ENCODE results near the gene MAGI1.

Gene MAGI1

GRCh38 chr3:65717676-65718346 lies 320.9 kb downstream of the MAGI1 start:
- no peaks in the 10 kb centered on the region for H3K4me1 Mint-ChIP-seq
- ATAC-seq: no peak
- H3K9me3 Mint-ChIP-seq: peaks cover 3% of the 10 kb centered on the region
- H3K27ac Mint-ChIP-seq: no peak overlapping the region
- no peaks in the 10 kb centered on the region for H3K36me3 Mint-ChIP-seq
- H3K27me3 Mint-ChIP-seq: no peaks in the 10 kb centered on the region
- H3K4me3 Mint-ChIP-seq: no peak overlapping the region

- ATAC-seq: no peak
- H3K9me3 Mint-ChIP-seq: no peaks in the 10 kb centered on the region
- no peaks in the 10 kb centered on the region for H3K36me3 Mint-ChIP-seq
- no peak overlapping the region for H3K4me3 Mint-ChIP-seq
- no peaks in the 10 kb centered on the region for H3K4me1 Mint-ChIP-seq
- H3K27me3 Mint-ChIP-seq: no peaks in the 10 kb centered on the region
- H3K27ac Mint-ChIP-seq: no peak overlapping the region
Measured at GRCh38 chr3:65716071-65716751, 322.5 kb downstream of the MAGI1 start.

- ATAC-seq: no peak
- Mint-ChIP-seq H3K4me3 (no peak overlapping the region), H3K27me3 (no peaks in the 10 kb centered on the region), H3K4me1 (no peaks in the 10 kb centered on the region), H3K9me3 (peaks cover 3% of the 10 kb centered on the region), H3K36me3 (no peaks in the 10 kb centered on the region), H3K27ac (no peak overlapping the region)
Measured at GRCh38 chr3:65714134-65714533, 324.6 kb downstream of the MAGI1 start.

- Mint-ChIP-seq H3K27me3 (no peaks in the 10 kb centered on the region), H3K27ac (no peak overlapping the region), H3K36me3 (no peaks in the 10 kb centered on the region), H3K9me3 (peaks cover 3% of the 10 kb centered on the region), H3K4me1 (no peaks in the 10 kb centered on the region), H3K4me3 (no peak overlapping the region)
- ATAC-seq: no peak
Measured at GRCh38 chr3:65713016-65713415, 325.7 kb downstream of the MAGI1 start.

GRCh38 chr3:65712140-65712539 lies 326.6 kb downstream of the MAGI1 start:
- Mint-ChIP-seq H3K36me3 (no peaks in the 10 kb centered on the region), H3K27ac (no peak overlapping the region), H3K27me3 (no peaks in the 10 kb centered on the region), H3K4me3 (no peak overlapping the region), H3K4me1 (no peaks in the 10 kb centered on the region), H3K9me3 (peaks cover 3% of the 10 kb centered on the region)
- no peak for ATAC-seq

- Mint-ChIP-seq H3K4me1 (no peaks in the 10 kb centered on the region), H3K9me3 (peaks cover 3% of the 10 kb centered on the region), H3K4me3 (no peak overlapping the region), H3K27ac (no peak overlapping the region), H3K36me3 (no peaks in the 10 kb centered on the region), H3K27me3 (no peaks in the 10 kb centered on the region)
- no peak for ATAC-seq
Measured at GRCh38 chr3:65706776-65707568, 331.7 kb downstream of the MAGI1 start.

GRCh38 chr3:65706301-65706700 lies 332.4 kb downstream of the MAGI1 start:
- Mint-ChIP-seq H3K36me3 (no peaks in the 10 kb centered on the region), H3K9me3 (peaks cover 3% of the 10 kb centered on the region), H3K27ac (no peak overlapping the region), H3K4me3 (no peak overlapping the region), H3K4me1 (no peaks in the 10 kb centered on the region), H3K27me3 (no peaks in the 10 kb centered on the region)
- no peak for ATAC-seq

GRCh38 chr3:65703820-65704219 lies 334.9 kb downstream of the MAGI1 start:
- no peaks in the 10 kb centered on the region for H3K36me3 Mint-ChIP-seq
- H3K27me3 Mint-ChIP-seq: no peaks in the 10 kb centered on the region
- no peaks in the 10 kb centered on the region for H3K4me1 Mint-ChIP-seq
- no peaks in the 10 kb centered on the region for H3K9me3 Mint-ChIP-seq
- no peak for ATAC-seq
- no peak overlapping the region for H3K27ac Mint-ChIP-seq
- H3K4me3 Mint-ChIP-seq: no peak overlapping the region

GRCh38 chr3:65703026-65703425 lies 335.7 kb downstream of the MAGI1 start:
- no peaks in the 10 kb centered on the region for H3K27me3 Mint-ChIP-seq
- H3K4me1 Mint-ChIP-seq: no peaks in the 10 kb centered on the region
- no peak overlapping the region for H3K27ac Mint-ChIP-seq
- no peak for ATAC-seq
- H3K9me3 Mint-ChIP-seq: no peaks in the 10 kb centered on the region
- no peak overlapping the region for H3K4me3 Mint-ChIP-seq
- no peaks in the 10 kb centered on the region for H3K36me3 Mint-ChIP-seq

- Mint-ChIP-seq H3K4me1 (no peaks in the 10 kb centered on the region), H3K27ac (no peak overlapping the region), H3K36me3 (no peaks in the 10 kb centered on the region), H3K27me3 (no peaks in the 10 kb centered on the region), H3K4me3 (no peak overlapping the region), H3K9me3 (no peaks in the 10 kb centered on the region)
- no peak for ATAC-seq
Measured at GRCh38 chr3:65702202-65702601, 336.5 kb downstream of the MAGI1 start.

- Mint-ChIP-seq H3K9me3 (no peaks in the 10 kb centered on the region), H3K4me3 (no peak overlapping the region), H3K36me3 (no peaks in the 10 kb centered on the region), H3K4me1 (no peaks in the 10 kb centered on the region), H3K27ac (no peak overlapping the region), H3K27me3 (no peaks in the 10 kb centered on the region)
- ATAC-seq: no peak
Measured at GRCh38 chr3:65701516-65701915, 337.2 kb downstream of the MAGI1 start.

- no peak for ATAC-seq
- Mint-ChIP-seq H3K9me3 (no peaks in the 10 kb centered on the region), H3K27ac (no peak overlapping the region), H3K36me3 (no peaks in the 10 kb centered on the region), H3K27me3 (no peaks in the 10 kb centered on the region), H3K4me3 (no peak overlapping the region), H3K4me1 (no peaks in the 10 kb centered on the region)
Measured at GRCh38 chr3:65689436-65689835, 349.3 kb downstream of the MAGI1 start.

GRCh38 chr3:65687741-65688140 lies 351.0 kb downstream of the MAGI1 start:
- Mint-ChIP-seq H3K4me1 (no peaks in the 10 kb centered on the region), H3K27me3 (no peaks in the 10 kb centered on the region), H3K4me3 (no peak overlapping the region), H3K36me3 (no peaks in the 10 kb centered on the region), H3K27ac (no peak overlapping the region), H3K9me3 (no peaks in the 10 kb centered on the region)
- peak; percentile 32 for ATAC-seq

- no peak for ATAC-seq
- Mint-ChIP-seq H3K27ac (no peak overlapping the region), H3K4me3 (no peak overlapping the region), H3K36me3 (no peaks in the 10 kb centered on the region), H3K27me3 (no peaks in the 10 kb centered on the region), H3K4me1 (no peaks in the 10 kb centered on the region), H3K9me3 (no peaks in the 10 kb centered on the region)
Measured at GRCh38 chr3:65685621-65686235, 353.0 kb downstream of the MAGI1 start.

GRCh38 chr3:65678516-65678915 lies 360.2 kb downstream of the MAGI1 start:
- Mint-ChIP-seq H3K4me1 (no peaks in the 10 kb centered on the region), H3K4me3 (no peak overlapping the region), H3K9me3 (no peaks in the 10 kb centered on the region), H3K36me3 (no peaks in the 10 kb centered on the region), H3K27me3 (no peaks in the 10 kb centered on the region), H3K27ac (no peak overlapping the region)
- ATAC-seq: no peak
